GM06990 (cell line): ENCODE results near the gene TOMM40.

Experiments
- DNase-seq: peaks from one replicate; pipeline ENCODE4 v3.0.0-alpha.2; 2011; ENCODE audit not compliant: insufficient read length; ENCODE audit errors: extremely low read depth
- H3K27me3 ChIP-seq: replicated peaks from 2 replicates; pipeline ENCODE4 v1.6.0; 2011; ENCODE audit warnings: low read length; ENCODE audit not compliant: control insufficient read depth, insufficient read depth
- H3K36me3 ChIP-seq: 2 replicates; pipeline ENCODE4 v1.5.1; 2011; ENCODE audit warnings: low read length; ENCODE audit not compliant: control insufficient read depth, insufficient read depth
- H3K4me3 ChIP-seq: replicated peaks from 2 replicates; pipeline ENCODE4 v1.5.1; 2011; ENCODE audit warnings: low read depth, mild to moderate bottlenecking, control low read depth, low read length
- CTCF ChIP-seq: IDR thresholded peaks from 2 replicates; pipeline ENCODE4 v1.5.1; 2011; ENCODE audit warnings: low read length, control low read depth, mild to moderate bottlenecking, inconsistent platforms; ENCODE audit not compliant: insufficient read depth, poor library complexity, severe bottlenecking

TOMM40 gene

DNA sequence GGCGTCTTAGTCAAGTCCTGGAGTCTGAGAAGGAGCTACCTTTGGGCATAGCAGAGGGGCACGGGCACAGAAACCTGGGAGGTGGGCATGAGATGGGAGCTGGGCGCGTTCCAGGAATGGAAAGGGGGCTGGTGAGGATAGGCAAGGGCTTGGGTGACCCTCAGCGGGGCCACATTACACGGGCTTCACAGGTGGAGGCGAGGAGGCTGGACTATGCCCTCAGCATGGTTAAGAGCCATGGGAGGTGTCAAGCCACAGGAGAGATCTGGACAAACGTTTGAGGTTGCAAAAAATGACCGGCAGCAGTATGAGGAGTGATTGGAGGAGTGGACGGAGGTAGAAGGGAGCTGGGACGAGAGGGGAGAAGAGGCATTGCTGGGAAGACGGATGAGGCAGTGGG is 23.5 kb upstream of the TOMM40 start:
- no peak for TF ChIP-seq CTCF
- Histone ChIP-seq H3K27me3 (no peaks in the 10 kb centered on the region; the same call in 1 of the 2 replicates), H3K36me3 (no peaks in the 10 kb centered on the region), H3K4me3 (no peak overlapping the region)
- DNase-seq = no peak

GRCh38 chr19:44869733-44870470 is 21.2 kb upstream of the TOMM40 start:
- H3K36me3 ChIP-seq = no peaks in the 10 kb centered on the region

DNA sequence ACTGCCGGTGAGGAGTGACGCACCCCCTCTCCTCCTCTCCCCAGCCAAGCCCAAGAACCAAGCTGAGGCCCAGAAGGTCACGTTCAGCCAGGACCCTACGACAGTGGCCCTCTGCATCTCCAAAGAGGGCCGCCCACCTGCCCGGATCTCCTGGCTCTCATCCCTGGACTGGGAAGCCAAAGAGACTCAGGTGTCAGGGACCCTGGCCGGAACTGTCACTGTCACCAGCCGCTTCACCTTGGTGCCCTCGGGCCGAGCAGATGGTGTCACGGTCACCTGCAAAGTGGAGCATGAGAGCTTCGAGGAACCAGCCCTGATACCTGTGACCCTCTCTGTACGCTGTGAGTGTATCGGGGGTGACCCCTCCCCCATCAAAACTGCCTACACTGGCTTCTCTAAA is 19.2 kb upstream of the TOMM40 start:
- TF ChIP-seq CTCF = no peak
- Histone ChIP-seq H3K27me3 (no peaks in the 10 kb centered on the region; the same call in none of the 2 replicates), H3K4me3 (no peak overlapping the region), H3K36me3 (no peaks in the 10 kb centered on the region)
- DNase-seq = no peak

More at GRCh38 chr19:44869733-44870470, 21.2 kb upstream of the TOMM40 start:
- H3K4me3 ChIP-seq = no peak overlapping the region
- DNase-seq = no peak
- H3K27me3 ChIP-seq = no peaks in the 10 kb centered on the region; the same call in none of the 2 replicates
- TF ChIP-seq CTCF = no peak

- Histone ChIP-seq H3K36me3 (no peaks in the 10 kb centered on the region), H3K27me3 (no peaks in the 10 kb centered on the region; the same call in none of the 2 replicates), H3K4me3 (no peak overlapping the region)
- DNase-seq = no peak
- TF ChIP-seq CTCF = no peak
These were observed 18.4 kb upstream of the TOMM40 start for GRCh38 chr19:44872661-44873060.

GRCh38 chr19:44874317-44874716 is 16.7 kb upstream of the TOMM40 start:
- no peak for TF ChIP-seq CTCF
- H3K4me3 ChIP-seq = no peak overlapping the region
- DNase-seq = no peak
- no peaks in the 10 kb centered on the region for H3K36me3 ChIP-seq
- no peaks in the 10 kb centered on the region; the same call in none of the 2 replicates for H3K27me3 ChIP-seq
